Fibroblast of skin of left biceps (primary cell): Measurements from ENCODE around the gene EPB41L4A.

Source experiments
- DNase-seq, 2 experiments: peaks; one replicate each; pipeline ENCODE4 v3.0.0-alpha.2; 2013; ENCODE audit warnings: low read depth in 2 of 2

The EPB41L4A gene

DNA sequence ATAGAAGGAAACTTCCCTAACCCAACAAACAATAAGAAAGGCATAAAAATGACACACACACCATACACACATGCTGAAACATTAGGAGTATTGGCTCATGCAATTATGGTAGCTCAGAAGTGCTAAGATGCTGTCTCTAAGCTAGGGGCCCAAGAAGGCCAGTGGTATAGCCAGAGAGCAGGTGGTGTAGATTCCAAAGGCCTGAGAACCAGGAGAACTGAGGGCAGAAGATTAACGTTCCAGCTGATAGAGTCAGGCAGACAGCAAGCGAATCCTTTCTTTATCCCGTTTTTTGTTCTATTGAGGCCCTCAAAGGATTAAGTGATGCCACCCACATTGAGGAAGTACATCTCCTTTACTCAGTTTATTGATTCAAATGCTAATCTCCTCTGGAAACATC, 262.9 kb downstream of the EPB41L4A start:
- no peak for DNase-seq

DNA sequence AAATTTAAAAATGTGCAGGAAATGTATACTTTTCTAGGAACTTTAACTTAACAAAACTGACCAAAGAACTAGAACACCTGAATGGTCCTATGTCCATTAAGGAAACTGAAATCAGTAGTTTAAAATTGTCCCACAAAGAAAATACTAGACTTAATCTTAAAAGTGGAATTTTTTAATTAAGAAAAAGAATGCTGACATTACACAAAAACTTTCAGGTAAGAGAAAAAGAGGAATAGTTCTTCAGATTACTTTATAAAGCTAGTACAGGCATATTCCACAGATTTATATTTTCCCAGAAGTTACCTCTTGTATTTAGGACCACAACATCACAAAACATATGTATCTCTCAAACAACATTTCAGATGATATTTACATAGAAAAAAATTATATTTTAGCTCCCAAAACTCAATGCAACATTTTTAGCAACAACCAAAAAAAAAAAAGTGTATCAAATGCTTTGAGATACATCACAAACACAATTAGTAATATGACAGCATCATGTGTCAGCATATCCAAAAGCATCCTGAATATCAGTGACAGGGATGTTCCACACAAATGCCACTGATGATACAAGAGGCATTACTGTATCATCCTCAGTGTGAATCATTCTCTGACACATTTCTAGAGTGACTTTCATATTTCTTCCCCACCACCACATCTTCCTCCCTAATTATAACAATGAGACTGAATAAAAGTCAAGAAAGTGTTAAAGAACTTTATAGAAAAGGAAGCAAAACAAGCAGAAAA, 264.0 kb downstream of the EPB41L4A start:
- DNase-seq, result no peak

DNA sequence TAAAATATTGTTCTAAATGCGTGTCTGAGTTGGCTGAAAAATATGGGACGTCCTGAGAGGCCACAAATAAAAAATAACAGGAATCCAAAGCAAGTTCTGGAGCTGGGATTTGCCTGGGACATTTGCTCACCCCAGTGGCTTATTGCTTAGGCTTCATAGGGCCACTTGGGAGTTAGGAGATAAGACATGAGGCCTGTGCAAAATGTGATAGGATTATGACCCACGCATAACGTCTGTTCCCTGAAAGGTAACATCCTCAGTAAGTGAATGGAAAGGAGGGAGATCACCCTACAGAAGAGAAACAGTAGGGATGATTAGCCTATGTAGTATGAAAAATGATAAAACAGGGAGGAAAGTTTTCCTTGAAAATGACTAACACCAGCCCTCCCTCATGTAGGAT, 269.4 kb downstream of the EPB41L4A start:
- no peak for DNase-seq

DNA sequence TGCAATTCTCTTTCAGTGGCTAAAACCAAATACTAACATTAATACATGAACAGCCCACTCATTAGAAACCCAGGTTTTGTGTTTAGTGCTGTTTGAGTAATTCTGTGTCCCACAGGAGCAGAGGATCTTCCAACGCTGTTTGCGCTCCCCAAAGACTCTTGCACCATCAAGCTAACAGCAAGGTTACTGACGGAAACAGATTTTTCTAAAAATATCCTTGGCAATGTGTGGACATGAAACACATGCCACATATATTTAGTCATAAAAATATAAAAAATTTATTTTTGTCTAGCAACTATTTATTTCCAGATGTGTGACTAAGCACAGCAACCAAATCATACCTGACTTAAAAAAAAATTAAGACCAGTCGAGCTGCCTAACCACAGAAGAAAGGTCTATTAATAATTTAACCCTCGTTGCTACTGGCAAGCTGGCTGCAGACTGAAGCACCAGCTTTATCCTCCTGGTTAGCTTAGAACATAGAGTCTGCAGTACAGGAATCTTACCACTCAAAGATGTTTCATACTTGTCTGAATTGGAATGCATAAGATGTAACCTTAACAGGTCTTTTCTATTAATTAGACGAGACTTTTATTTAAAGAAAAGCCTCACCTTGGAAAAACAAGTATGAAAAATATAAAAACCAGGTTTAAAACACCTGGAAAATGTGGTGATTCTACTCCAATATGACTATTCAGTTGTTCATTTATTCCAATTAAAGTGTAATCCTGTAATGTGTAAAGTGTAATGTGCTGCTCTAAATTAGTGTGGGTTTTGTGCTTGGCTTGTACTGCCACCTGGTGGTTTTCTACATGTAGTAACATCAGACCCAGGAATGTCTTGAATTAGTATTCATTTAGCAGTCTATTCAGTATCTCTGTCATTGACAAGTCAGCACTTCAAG, 272.5 kb downstream of the EPB41L4A start:
- peak; percentile 88 to 91 for DNase-seq

DNA sequence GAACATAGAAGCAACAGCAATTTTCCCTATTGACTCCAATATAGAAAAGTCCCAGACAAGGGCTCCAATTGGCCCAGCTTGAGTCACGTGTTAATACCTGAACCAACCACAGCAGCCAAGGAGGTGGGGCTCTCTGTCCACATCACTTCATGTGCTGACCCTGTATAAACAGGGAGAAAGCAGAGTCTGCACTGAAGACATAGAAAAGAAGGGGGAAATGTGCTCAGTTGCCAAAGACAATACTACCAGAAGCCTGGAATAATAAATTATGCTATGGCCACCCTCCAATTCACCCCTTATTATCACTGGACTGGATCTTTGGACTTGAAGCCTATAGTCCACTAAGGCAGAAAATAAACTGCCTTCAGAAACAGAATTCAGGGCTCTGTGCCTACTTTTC, 275.4 kb downstream of the EPB41L4A start:
- DNase-seq, result no peak

DNA sequence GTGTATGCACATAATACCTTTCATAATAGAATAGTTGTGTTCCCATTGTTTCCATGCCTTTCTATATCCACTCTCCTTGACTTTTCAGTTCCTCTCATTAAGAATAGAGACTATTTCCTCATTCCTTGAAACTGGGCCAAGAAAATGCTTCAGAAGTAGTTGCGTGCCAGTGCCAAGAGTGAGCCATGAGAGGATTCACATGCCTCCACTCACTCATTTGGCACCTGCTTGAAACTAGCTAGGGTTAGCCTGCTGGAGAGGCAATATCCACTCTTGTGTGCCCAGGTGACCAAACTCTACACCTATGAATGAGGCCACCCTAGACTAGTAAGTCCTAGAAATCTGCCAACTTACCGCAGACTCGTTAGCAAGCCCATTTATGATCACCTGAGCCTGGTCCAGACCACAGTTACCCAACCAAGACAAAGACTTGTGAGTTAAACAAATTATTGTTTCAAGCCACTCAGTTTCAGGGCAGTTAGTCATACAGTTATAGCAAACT, 276.3 kb downstream of the EPB41L4A start:
- DNase-seq, result no peak

DNA sequence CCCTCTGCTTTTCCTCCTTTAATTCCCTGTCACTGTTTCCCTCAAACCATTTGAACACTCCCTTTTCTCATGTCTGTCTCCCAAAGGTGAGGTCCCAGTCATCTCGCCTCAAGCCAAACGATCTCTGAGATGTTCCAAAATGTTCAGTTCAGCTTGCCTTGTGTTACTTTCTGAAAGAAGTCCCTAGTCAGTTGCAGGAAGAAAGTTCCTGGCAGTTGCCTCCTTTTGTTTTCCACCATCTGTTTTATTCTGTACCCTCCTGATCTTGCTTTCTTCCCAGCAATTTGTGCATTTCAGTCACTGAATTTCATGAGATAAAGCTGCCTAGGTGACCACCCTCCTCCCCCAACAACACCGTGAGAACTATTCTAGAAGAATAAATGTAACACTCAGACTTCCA, 277.5 kb downstream of the EPB41L4A start:
- no peak for DNase-seq

DNA sequence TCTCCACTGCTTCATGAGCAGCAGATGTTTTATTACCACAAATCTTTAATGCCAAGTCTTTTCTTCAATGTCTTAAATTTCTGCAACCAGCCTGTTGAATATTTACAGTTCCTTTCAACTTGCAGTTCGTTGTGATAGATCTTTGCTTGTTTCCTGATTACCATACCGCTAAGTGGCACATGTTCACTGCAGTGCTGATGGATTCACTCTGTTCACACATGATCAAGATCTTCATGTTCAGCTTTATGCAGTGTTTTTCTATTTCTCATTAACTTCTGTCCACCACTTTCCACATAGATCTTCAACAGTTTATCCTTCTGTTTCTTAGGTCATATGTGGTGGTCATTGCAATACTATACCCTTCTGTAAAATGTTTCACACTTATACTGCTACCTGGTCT, 280.6 kb downstream of the EPB41L4A start:
- DNase-seq, result no peak

DNA sequence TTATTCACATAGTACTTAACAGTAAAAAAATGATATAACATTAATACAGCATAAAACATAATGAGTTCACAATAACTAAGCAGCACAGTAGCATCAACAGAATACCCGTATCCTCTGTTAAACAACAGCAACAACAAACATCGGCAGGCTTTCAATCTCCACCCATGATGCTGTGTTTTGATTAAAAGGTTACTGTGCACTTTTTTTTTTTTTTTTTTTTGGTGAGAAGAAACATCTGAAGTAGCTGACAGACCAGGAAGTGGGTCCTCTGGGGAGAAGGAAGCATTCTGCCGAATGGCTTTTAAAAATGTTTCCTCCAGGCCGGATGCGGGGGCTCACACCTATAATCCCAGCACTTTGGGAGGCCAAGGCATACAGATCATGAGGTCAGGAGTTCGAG, 282.3 kb downstream of the EPB41L4A start:
- no peak for DNase-seq

DNA sequence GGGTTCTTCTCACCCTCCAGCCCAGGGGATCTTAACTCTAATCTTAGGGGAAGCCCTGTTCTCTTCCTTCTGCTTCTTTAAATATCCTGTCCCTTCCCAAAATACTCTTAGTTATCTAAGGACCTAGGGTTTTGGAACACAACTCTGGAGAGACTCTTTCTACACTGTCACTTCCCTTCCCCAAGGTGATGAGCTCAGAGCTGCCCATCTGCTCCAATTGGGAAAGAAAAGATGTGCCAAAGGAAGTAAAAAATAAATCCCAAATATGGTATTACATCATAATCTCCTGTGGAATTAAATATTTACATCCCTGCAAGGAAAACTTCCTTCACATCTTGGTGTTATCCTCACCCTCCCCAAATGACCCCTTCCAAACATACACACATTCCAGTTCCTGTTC, 291.2 kb downstream of the EPB41L4A start:
- no peak for DNase-seq

DNA sequence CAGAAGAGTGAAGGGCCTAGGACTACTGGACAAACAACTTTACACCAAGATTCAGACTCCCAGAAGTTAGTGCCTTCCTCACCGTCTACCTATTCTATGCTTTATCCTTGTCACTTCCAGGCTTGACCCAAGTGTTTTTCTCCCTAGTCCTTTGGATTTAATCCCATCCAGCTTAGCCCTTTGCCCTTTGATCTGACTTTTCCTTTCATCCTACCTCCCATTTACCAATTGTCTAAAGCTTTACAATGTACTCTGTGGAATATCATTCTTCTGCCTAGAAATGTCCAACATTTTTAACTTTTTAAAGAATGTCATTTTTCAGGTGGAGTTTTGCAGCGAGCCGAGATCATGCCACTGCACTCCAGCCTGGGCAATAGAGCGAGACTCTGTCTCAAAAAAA, 292.1 kb downstream of the EPB41L4A start:
- DNase-seq, result no peak

DNA sequence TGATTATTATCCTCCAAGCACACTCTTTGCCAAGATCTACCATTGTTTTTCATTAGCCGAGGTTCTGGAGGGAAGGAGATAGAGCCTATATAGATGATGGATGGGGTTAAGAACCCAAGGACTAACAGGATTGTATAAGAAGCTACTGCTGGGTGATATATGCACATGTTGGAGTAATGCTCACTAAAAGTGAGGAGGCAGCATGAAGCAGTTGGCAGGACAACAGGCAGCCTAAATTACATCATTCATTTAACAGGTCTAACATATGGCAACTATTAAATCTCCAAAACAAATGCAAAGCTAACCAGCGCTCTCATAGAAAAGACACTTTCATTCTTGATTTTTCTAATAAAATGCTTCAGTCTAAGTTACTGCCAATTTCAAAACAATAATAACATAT, 293.2 kb downstream of the EPB41L4A start:
- peak; percentile 58 to 61 for DNase-seq

DNA sequence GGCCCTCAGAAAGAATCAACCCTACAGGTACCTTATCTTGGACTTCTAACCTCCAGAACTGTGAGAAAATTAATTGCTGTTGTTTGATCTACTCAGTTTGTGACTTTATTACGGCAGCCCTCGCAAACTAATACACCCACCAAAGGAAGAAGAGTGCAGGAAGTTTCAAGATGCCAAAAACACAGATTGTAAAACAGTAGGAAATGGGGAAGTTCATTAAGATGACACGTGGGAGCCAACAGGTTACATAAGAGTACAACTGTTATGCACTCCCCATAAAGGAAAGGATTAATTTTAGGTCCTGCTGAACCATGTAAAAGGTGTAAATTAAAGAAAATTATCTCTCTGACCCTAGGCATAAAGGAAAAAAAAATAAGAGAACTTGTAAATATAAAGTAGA, 294.3 kb downstream of the EPB41L4A start:
- no peak for DNase-seq

DNA sequence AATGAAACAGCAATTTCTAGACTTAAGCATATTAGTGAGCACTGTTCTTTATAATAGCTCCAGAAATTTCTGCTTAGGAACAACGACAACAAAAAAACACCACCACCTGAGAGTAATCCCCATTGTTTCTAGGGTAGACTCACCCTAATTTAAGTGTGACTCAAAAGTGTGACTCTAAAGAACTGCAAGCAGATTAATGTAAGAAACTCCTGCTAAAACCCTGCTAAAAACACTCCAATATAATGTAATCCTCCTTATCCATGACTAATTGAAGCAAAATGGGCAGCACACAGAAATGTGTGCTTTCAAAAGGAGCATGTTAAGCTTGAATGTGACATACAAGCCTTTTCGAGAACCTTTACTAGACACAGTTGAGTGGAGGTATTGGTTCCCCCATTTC, 296.0 kb downstream of the EPB41L4A start:
- DNase-seq, result no peak

DNA sequence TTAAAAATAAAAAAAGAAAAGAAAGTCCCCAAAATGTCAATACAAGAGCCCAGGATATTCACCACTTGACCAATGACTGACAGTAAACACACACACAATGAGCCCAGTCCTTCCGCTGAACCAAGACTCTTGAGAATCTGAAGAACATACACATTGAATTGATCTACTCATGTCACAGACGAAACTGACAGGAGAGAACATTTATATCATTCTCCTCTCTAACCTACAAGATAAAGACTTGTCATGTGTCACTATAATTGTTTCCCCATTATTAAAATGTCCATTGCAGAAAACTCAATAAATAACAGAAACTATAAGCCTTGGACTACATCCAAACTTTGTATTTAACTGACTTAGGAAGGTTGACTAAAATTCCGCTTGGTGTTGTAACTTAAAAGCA, 296.7 kb downstream of the EPB41L4A start:
- DNase-seq, result no peak

DNA sequence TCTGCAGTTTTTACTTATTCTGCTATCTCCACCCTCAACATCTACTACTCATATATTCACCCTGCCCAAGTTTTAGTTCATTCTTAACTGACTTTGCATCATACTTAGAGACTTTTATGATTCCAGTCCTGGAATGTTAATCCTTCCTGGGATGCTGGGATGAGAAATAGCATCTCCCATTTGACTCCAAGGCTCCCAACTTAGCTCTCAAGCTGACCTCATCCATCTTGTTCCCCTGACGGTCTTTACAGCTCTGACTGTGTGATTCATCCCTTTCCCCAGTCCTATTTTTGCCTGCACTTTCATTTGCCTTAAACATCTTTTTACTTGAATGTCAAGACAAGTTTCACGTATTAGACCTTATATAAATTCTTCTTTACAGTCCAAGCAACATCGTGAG, 297.8 kb downstream of the EPB41L4A start:
- DNase-seq, result peak in 1 of 2 experiments; percentile 44

DNA sequence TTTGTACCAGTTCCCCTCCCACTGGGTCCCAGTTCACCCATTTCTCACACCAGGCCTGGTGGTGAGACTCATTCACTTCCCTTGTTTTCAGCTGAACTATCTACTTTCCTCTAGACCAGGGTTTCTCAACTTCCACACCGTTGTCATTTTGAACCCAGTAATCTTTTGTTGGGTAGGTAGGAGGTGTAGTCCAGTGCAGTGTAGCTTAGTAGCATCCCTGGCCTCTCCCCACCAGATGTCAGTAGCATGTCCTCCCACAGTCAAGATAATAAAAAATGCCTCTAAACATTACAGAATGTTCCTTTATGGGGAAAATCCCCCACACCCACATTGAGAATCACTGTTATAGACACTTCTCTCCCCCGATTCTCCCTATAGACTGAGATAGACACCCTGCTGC, 299.1 kb downstream of the EPB41L4A start:
- DNase-seq, result no peak

DNA sequence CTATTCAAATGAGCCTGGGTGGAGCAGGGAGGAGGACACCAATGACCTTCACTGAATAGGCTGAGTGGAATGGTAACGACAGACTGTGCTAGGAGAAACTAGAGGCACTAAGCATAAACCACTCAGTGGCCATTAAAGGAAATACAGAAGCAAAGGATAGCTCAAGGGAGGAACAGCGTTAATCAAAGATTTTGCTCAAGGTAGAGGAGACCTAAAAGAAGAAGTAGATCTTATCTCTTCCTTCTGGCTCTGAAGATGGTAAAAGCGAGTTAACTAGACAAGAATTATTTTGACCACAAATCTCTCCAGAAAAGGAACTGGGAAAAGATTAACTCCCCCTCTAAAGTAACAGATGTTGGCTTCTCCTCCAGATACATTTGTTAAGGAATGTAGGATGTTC, 299.6 kb downstream of the EPB41L4A start:
- no peak for DNase-seq

DNA sequence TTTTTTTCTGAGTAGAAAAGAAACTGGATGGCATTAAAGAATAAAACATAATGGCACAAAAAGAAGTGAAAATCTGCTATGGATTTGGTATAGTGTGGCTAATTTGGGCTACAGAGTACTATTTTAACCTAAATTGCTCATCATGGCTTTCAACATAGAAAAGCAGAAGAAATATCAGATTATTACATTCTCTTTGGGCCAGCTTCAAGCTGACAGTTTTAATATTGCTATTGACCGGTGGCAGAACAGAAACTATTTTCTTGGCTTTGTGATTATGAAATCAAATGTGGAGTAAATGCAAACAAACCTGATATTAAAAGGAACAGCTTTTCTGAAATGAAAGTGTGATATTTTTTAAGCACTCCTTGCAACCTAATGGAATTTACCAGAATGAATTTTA, 301.5 kb downstream of the EPB41L4A start:
- DNase-seq, result no peak

DNA sequence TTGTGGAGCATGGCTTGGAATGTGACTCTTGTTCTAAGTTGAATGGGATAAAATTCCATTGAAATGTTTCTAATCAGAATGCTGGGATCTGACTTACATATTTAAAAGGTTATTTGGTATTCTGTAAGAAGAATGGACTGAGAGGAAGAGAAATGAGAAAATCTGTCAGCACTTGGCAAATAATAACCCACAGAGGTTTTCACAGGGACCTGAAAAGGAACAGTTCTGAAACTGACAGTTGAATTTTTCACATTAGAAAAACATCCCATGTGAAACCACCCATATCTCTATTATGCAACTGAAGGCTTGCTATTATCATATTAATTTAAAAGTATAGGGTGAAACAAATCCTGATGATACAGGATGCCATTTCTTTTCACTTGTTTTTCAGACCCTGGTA, 302.7 kb downstream of the EPB41L4A start:
- peak; percentile 43 to 53 for DNase-seq

DNA sequence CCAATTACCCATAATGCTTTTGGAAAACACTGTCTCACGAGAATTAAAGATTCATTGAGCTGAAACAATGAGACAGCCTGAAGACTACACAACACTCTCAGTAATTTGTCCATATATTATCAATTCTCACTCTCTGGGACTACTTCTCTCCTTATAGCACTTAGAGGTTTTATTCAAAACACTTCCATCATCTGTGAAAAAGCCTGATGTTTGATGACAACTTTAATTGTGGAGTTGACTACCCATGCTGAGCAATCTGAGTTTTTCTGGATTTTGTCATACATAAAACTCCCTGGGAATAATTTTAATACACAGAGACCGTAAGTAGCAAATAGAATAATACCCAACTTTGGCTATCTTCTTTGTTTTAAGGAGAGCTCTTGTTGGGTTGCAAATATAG, 305.5 kb downstream of the EPB41L4A start:
- no peak for DNase-seq
